HG03558 (cell line): Measurements from ENCODE around the gene RBFOX2.
"Not testable (repeated sequence)": the region's sequence is repeated elsewhere in the genome, so short reads cannot be mapped to it uniquely, and the experiment has no call there.

ENCODE experiments used
- ATAC-seq: cut with Tn5 transposase; IDR thresholded peaks from one replicate; pipeline ENCODE4 v1.9.1; 2021; ENCODE audit warnings: moderate number of reproducible peaks; ENCODE audit not compliant: unreplicated experiment; ENCODE audit errors: extremely low read depth

The RBFOX2 gene

DNA sequence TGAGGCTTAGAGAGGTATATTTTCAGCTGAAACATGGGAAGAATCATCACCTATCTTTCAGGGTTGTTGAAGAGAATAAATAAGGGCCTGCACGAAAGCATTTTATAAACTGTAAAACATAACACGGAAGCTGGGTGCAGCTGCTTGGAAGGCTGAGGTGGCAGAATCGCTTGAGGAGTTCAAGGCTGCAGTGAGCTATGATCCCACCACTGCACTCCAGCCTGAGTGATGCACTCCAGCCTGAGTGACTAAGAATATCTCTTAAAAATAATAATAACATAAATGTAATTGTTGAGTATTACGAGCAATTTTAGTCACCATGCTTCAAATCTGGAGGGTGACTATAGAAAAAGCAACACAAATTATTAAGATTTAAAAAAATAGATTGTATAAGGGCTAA lies 16.3 kb downstream of the RBFOX2 start:
- ATAC-seq = no peak

DNA sequence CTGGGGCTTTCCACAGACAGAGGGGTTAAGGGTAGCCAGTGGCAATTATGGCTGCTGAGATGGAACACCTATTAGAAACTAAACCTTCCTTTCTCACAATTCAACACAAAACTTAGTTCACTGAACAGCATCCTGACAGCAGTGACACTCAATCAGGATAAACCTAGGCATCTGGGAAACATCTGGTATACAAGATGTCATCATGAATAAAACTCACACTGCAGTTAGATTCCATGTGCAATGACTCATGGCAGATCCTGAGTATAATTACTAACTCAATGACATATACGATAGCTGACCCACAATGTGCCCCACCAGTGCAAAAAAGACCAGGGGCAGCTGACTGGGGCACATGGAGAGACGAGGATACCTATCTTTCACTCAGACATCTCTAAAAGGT lies 17.7 kb downstream of the RBFOX2 start:
- ATAC-seq = no peak

- ATAC-seq = no peak
Measured at GRCh38 chr22:36010090-36010489, 18.5 kb downstream of the RBFOX2 start.

GRCh38 chr22:36009085-36009484 lies 19.5 kb downstream of the RBFOX2 start:
- ATAC-seq = no peak

GRCh38 chr22:36008565-36008964 lies 20.1 kb downstream of the RBFOX2 start:
- ATAC-seq = no peak

DNA sequence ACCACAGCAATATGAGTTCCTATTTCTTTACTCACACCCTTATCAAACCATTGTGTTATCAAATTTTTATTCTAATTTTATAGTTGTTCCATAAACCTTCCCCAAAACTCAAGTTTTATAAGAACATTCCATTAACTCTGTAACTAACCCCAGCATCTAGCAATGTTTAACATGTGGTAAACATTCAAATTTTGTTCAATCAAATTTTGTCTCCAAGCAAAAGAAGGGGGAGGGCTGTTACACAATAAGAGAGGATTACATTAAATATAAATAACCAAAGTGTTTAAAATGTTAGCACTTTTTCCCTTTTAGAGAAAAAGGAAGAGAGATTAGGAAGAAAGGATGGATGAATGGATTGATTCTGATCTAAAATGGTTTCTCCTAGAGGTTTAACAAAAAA lies 20.5 kb downstream of the RBFOX2 start:
- ATAC-seq = no peak

GRCh38 chr22:36003972-36004674 lies 24.5 kb downstream of the RBFOX2 start:
- no peak for ATAC-seq

- no peak for ATAC-seq
Measured at GRCh38 chr22:36002718-36003260, 25.8 kb downstream of the RBFOX2 start.

GRCh38 chr22:36002084-36002483 lies 26.5 kb downstream of the RBFOX2 start:
- ATAC-seq = no peak

- ATAC-seq = no peak
Measured at GRCh38 chr22:35998748-35999147, 29.9 kb downstream of the RBFOX2 start.

DNA sequence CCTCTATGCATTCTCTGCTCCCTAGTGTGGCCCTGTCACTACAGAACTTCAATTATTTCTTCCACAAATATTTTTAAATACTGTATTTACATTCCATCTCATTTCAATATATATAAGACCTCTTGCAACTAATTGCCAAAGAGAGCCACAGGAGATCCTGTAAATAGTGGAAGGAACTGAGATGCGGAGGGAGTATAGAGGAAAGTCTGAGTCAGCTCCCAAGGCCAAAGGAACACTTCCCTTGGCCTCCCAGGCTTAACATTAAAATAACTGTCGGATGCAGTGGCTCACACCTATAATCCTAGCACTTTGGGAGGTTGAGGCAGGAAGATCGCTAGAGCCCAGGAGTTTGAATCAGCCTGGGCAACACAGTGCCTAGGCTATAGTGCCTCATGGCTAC lies 31.2 kb downstream of the RBFOX2 start:
- ATAC-seq = no peak

- no peak for ATAC-seq
Measured at GRCh38 chr22:35996596-35996995, 32.0 kb downstream of the RBFOX2 start.

DNA sequence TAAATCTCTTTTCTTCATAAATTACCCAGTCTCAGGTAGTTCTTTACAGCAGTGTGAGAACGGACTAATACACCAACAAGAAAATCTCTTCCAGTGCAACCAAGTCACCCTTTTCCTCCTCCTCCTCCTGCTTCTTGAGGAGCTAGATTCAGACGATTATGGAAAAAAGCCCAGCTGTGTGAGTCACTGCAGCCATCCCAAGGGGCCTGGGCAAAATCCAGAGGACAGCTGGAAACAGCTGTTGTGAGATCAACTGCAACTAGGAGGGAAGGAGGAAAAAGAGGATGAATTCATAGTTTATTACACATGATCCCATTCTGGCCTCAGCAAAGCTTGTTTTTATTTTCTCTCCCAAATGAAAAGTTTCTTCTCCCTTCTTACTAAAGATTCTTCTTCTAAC lies 32.9 kb downstream of the RBFOX2 start:
- no peak for ATAC-seq

GRCh38 chr22:35995348-35995747 lies 33.3 kb downstream of the RBFOX2 start:
- ATAC-seq = no peak

GRCh38 chr22:35993727-35994126 lies 34.9 kb downstream of the RBFOX2 start:
- not testable (repeated sequence) for ATAC-seq

DNA sequence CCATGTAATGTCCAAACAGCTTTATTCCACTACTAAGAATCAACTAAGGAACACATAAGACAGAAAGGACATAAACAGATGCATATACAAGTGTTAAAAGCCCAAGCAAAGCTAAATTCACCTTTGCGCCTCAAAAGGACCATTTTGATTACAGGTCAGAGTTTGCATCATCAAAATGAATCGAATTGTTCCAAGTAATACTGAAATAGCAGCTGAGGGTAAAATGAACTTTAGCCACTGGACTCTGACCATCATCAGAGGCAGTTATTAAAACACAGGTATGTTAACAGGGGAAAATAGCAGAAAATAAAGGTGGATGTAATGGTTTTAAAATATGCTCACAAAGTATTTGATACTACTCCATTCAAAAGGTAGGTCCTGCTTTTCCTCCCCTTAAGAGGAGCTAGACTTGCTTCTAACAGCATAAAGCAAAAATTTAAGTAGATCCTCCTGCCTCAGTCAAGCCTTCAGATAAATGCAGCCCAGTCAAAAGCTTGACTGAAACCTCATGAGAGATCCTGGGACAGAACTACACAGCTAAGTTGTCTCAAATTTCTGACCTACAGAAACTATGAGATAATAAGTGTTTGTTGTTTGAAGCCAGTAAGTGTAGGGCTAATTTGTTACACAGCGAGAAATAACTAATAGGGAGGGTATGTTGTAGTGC lies 35.4 kb downstream of the RBFOX2 start:
- ATAC-seq = no peak

DNA sequence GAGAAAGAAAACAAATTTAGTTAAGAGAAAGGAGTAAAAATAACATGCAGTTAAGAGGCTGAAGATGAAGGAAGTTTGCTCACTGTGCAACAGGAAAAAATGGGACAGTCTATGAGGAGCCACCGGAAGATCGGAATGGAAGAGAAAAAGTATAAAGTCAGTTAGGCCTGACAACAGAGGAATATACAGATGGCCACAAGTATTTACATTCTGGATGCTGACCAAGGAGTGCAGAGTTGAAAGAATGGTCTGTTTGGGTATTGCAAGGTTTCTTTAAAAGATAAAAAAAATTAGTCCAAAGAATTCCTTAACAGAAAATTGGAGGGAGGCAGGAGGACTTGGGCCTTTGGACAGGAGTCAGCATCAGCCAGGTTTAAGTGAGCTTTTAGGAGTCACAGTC lies 37.5 kb downstream of the RBFOX2 start:
- ATAC-seq = no peak

DNA sequence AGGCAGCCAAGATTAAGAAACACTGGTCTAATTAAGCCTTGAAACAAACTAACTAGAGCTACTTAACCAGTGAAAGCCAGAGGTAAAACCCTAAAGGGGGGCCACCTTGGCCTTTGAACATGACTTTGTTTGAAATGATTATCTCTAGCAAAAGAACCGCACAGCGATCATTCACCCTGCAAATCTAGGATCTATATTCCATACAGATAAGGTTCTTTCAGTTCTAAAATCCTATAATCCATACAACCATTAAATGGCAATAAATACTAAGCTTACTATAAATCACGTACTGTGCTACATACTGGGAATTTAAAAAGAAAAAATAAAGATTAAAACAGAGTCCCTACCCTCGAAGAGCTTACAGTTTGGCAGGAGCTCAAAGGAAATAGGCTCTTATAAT lies 40.6 kb downstream of the RBFOX2 start:
- no peak for ATAC-seq

GRCh38 chr22:35987487-35987886 lies 41.1 kb downstream of the RBFOX2 start:
- no peak for ATAC-seq

DNA sequence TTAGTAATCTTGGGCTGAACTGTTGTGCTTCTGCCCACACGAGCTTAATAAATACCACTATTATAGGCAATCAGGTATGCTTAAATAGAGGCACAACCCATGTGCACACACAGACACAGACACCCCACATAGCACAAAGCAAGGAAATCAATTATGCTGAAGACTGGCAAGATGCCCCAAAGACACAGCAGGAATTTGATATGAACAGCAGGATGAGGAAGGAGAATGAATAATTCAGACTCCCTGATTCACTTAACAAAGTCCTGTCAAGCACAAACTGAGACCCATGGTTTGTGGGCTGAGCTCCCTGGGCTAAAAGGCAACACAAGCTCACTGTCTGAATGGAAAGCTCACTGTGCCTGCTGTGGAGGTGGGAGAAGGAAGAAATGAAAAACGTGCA lies 42.5 kb downstream of the RBFOX2 start:
- no peak for ATAC-seq

- no peak for ATAC-seq
Measured at GRCh38 chr22:35985371-35985770, 43.3 kb downstream of the RBFOX2 start.
